Panc1 (cell line): ENCODE data around the gene RIF1. TPM values are rescaled to one million over a fixed set of nuclear protein-coding genes. Genes with fewer than 3 reads are reported as not detected.
"Not testable (repeated sequence)": the region's sequence is repeated elsewhere in the genome, so short reads cannot be mapped to it uniquely, and the experiment has no call there.

Source experiments
- ATAC-seq: fragments of 200-7000 bp; cut with Tn5 transposase; 2 replicates; pipeline ENCODE4 v1.9.1; 2020; ENCODE audit warnings: mild to moderate bottlenecking, moderate library complexity
- BruUV-seq: library from RNA; stranded (reverse); fragments of 400-500 nt; replicated peaks from 2 replicates; lab custom pipeline; 2021; lab: Mats Ljungman, UMichigan
- CTCF ChIA-PET: fragments of 300-600 bp; sonication (Branson Sonifier 250); formaldehyde crosslinking; loops from one replicate; lab custom pipeline; 2022; ENCODE audit warnings: antibody characterized with exemption; lab: Charles Lee
- POLR2A ChIA-PET: fragments of 300-600 bp; sonication (Branson Sonifier 250); formaldehyde crosslinking; loops from one replicate; lab custom pipeline; 2022; ENCODE audit warnings: antibody characterized with exemption; lab: Charles Lee
- DNase-seq: peaks from one replicate; pipeline ENCODE4 v3.0.0-alpha.2; 2010; ENCODE audit warnings: low read depth, low spot score
- H3K27ac ChIP-seq: 2 replicates; pipeline ENCODE4 v1.5.1; 2011; ENCODE audit warnings: mild to moderate bottlenecking, low read length, inconsistent platforms
- H3K27me3 ChIP-seq: fragments of 200-500 bp; sonication (Bioruptor generic); 2 replicates; pipeline ENCODE4 v1.6.0; 2014; ENCODE audit warnings: low read length, inconsistent platforms; ENCODE audit not compliant: control insufficient read depth, insufficient read depth
- H3K36me3 ChIP-seq: fragments of 200-500 bp; sonication (Bioruptor generic); 2 replicates; pipeline ENCODE4 v1.5.1; 2014; ENCODE audit warnings: inconsistent platforms, mild to moderate bottlenecking, low read length, moderate library complexity; ENCODE audit not compliant: control insufficient read depth, insufficient read depth
- H3K4me1 ChIP-seq: 2 replicates; pipeline ENCODE4 v1.5.1; 2011; ENCODE audit warnings: inconsistent platforms, mild to moderate bottlenecking, low read length, moderate library complexity; ENCODE audit not compliant: control insufficient read depth, insufficient read depth
- H3K4me3 ChIP-seq, 2 experiments: 2 replicates each; pipeline ENCODE4 v1.5.1; 2011 to 2012; ENCODE audit warnings: low read depth in 2 of 2, low read length in 2 of 2, mild to moderate bottlenecking in 2 of 2, inconsistent platforms in 1 of 2, moderate library complexity in 1 of 2
- H3K9me3 ChIP-seq: fragments of 200-500 bp; sonication (Bioruptor generic); 2 replicates; pipeline ENCODE4 v1.5.1; 2014; ENCODE audit warnings: low read depth, mild to moderate bottlenecking, inconsistent platforms, low read length, moderate library complexity; ENCODE audit not compliant: control insufficient read depth, insufficient read depth
- CTCF ChIP-seq: fragments of 450-650 bp; IDR thresholded peaks from 2 replicates; pipeline ENCODE4 v1.5.1; 2017; ENCODE audit warnings: mild to moderate bottlenecking
- POLR2AphosphoS5 ChIP-seq: IDR thresholded peaks from 2 replicates; pipeline ENCODE4 v1.6.1; 2012; ENCODE audit warnings: mild to moderate bottlenecking, low read depth, low read length, moderate library complexity
- REST ChIP-seq, 2 experiments: IDR thresholded peaks; 2 replicates each; pipeline ENCODE4 v1.6.1; 2011 to 2012; ENCODE audit warnings: low read depth in 2 of 2, control low read depth in 1 of 2, low read length in 1 of 2, mild to moderate bottlenecking in 1 of 2, moderate library complexity in 1 of 2; ENCODE audit not compliant: insufficient read depth in 1 of 2
- SIN3A ChIP-seq: IDR thresholded peaks from 2 replicates; pipeline ENCODE4 v1.6.1; 2012; ENCODE audit warnings: low read depth, mild to moderate bottlenecking, low read length, moderate library complexity, borderline replicate concordance; ENCODE audit not compliant: insufficient read depth
- TCF7L2 ChIP-seq: IDR thresholded peaks from 2 replicates; pipeline ENCODE4 v1.6.1; 2011; ENCODE audit warnings: mild to moderate bottlenecking, low read depth, low read length, inconsistent platforms
- in situ Hi-C: cut with HindIII; loops from 2 replicates; pipeline ENCODE4 v1.10.0; 2016; ENCODE audit warnings: low sequenced_read_pairs, low pct_unique_long_range_greater_than_20kb
- intact Hi-C: fragments of 100-400 bp; cut with micrococcal nuclease; formaldehyde crosslinking; loops from one replicate; pipeline ENCODE4 v1.10.0; 2022; ENCODE audit not compliant: unreplicated experiment
- total RNA-seq: library from RNA; stranded (reverse); gene quantifications from one replicate; pipeline ENCODE4 v1.2.1, GENCODE V29; 2021; ENCODE audit not compliant: unreplicated experiment

RIF1 gene
- total RNA-seq, 1 experiment from 2014 or later: 57.7 TPM

- Histone ChIP-seq H3K9me3 (no peaks in the 10 kb centered on the region), H3K4me1 (peaks cover 7% of the 10 kb centered on the region), H3K27ac (peak overlapping the region; percentile 93), H3K27me3 (no peaks in the 10 kb centered on the region), H3K36me3 (peaks cover 28% of the 10 kb centered on the region), H3K4me3 (peak overlapping the region; percentile 91 to 92)
- in situ Hi-C loops (no loop called here), intact Hi-C loops (no loop called here)
- ChIA-PET POLR2A (no interaction called here), CTCF (interaction anchor here (0.7 to 1.1 kb wide), 2 partner anchors 144 to 567 kb away, joined by 4 to 7 read pairs; no protein-coding TSS in a partner anchor)
- no TSS peak for BruUV-seq
- TF ChIP-seq SIN3A (0 out of 2 replicates have a peak, but pooled peaks have one; percentile 5), CTCF (no peak), POLR2AphosphoS5 (no peak), REST (IDR thresholded peaks at IDR 0.05; ENCODE audit: insufficient read depth in 1 of 2, low read depth in 2 of 2, low read length in 1 of 2) (no peak), TCF7L2 (no peak)
- DNase-seq (no peak), ATAC-seq (peak; percentile 29)
Observed at GRCh38 chr2:151410485-151410834, 758 bp downstream of the RIF1 start.

GRCh38 chr2:151417650-151418049 lies 7.9 kb downstream of the RIF1 start:
- TF ChIP-seq REST (IDR thresholded peaks at IDR 0.05; ENCODE audit: insufficient read depth in 1 of 2, low read depth in 2 of 2, low read length in 1 of 2) (no peak), POLR2AphosphoS5 (no peak), CTCF (no peak), TCF7L2 (no peak), SIN3A (no peak)
- H3K36me3 ChIP-seq: peaks cover 53% of the 10 kb centered on the region
- no peak overlapping the region for H3K4me3 ChIP-seq
- no peaks in the 10 kb centered on the region for H3K9me3 ChIP-seq
- no peaks in the 10 kb centered on the region for H3K4me1 ChIP-seq
- in situ Hi-C loops (no loop called here), intact Hi-C loops (no loop called here)
- H3K27ac ChIP-seq: no peak overlapping the region
- no peaks in the 10 kb centered on the region for H3K27me3 ChIP-seq
- DNase-seq (no peak), ATAC-seq (no peak)
- POLR2A ChIA-PET: no interaction called here
- CTCF ChIA-PET: no interaction called here
- no TSS peak for BruUV-seq

- ChIA-PET POLR2A (interaction anchor here (0.6 to 0.7 kb wide), 3 partner anchors 123 to 152 kb away, joined by 3 to 4 read pairs (median 3); no protein-coding TSS in a partner anchor), CTCF (interaction anchor here (0.8 kb wide), 1 partner anchor 10 kb away, joined by 4 read pairs; no protein-coding TSS in a partner anchor)
- H3K9me3 ChIP-seq, DNase-seq, intact Hi-C loops, ATAC-seq, H3K27me3 ChIP-seq, BruUV-seq, H3K4me1 ChIP-seq, H3K4me3 ChIP-seq, in situ Hi-C loops, H3K27ac ChIP-seq: not testable (repeated sequence)
- peaks cover 38% of the 10 kb centered on the region for H3K36me3 ChIP-seq
Observed at GRCh38 chr2:151421681-151422080, 12.0 kb downstream of the RIF1 start.
